SK-N-SH (cell line): Measurements from ENCODE around the gene NEGR1. TPM values are rescaled to one million over a fixed set of nuclear protein-coding genes. Genes with fewer than 3 reads are reported as not detected.

ENCODE experiments used
- CTCF ChIA-PET: fragments of 300-600, 350-600 bp; formaldehyde crosslinking; extraction: SDS; loops from one replicate; lab custom pipeline; 2021; lab: Yijun Ruan, JAX
- POLR2A ChIA-PET: fragments of 350-600 bp; sonication (Branson Sonifier 250); formaldehyde crosslinking; extraction: SDS; loops from one replicate; lab custom pipeline; 2020; ENCODE audit warnings: antibody characterized with exemption, inconsistent platforms; lab: Yijun Ruan, JAX
- DNase-seq: peaks from one replicate; pipeline ENCODE4 v3.0.0; 2012
- H2AFZ ChIP-seq: fragments of 200-600 bp; sonication (generic); 2 replicates; pipeline ENCODE4 v1.8.1; 2016; ENCODE audit warnings: antibody characterized with exemption, mild to moderate bottlenecking, low read depth
- H3F3A ChIP-seq: fragments of 200-600 bp; sonication (generic); replicated peaks from 2 replicates; pipeline ENCODE3; 2016; ENCODE audit warnings: antibody characterized with exemption, mild to moderate bottlenecking; ENCODE audit not compliant: insufficient read depth
- H3K27ac ChIP-seq, 2 experiments: fragments of 200-500 bp in 1 of 2; fragments of 200-600 bp in 1 of 2; sonication (Bioruptor generic) in 1 of 2; sonication (generic), shearing (Covaris generic) in 1 of 2; 2 replicates each; pipeline versions ENCODE4 v1.5.1 to v1.6.1; 2014 to 2016; ENCODE audit warnings: low read depth in 2 of 2, inconsistent platforms in 1 of 2, low read length in 1 of 2, mild to moderate bottlenecking in 1 of 2, mixed read lengths in 1 of 2
- H3K27me3 ChIP-seq: fragments of 200-600 bp; sonication (generic), shearing (Covaris generic); 2 replicates; pipeline ENCODE4 v1.6.1; 2016; ENCODE audit warnings: mixed run types; ENCODE audit not compliant: insufficient read depth
- H3K36me3 ChIP-seq, 2 experiments: fragments of 200-500 bp in 1 of 2; fragments of 200-600 bp in 1 of 2; sonication (Bioruptor generic) in 1 of 2; sonication (generic) in 1 of 2; replicated peaks in 1 of 2; 2 replicates each; pipeline versions ENCODE3 to v1.5.1; 2014 to 2016; ENCODE audit warnings: low read length in 1 of 2, mild to moderate bottlenecking in 1 of 2; ENCODE audit not compliant: insufficient read depth in 2 of 2, control insufficient read depth in 1 of 2
- H3K4me1 ChIP-seq, 2 experiments: fragments of 200-500 bp in 1 of 2; fragments of 200-600 bp in 1 of 2; sonication (Bioruptor generic) in 1 of 2; sonication (generic), shearing (Covaris generic) in 1 of 2; 2 replicates each; pipeline versions ENCODE4 v1.5.1 to v1.6.1; 2014 to 2016; ENCODE audit warnings: low read depth in 1 of 2, low read length in 1 of 2, mixed run types in 1 of 2; ENCODE audit not compliant: insufficient read depth in 2 of 2, control insufficient read depth in 1 of 2
- H3K4me2 ChIP-seq: fragments of 200-600 bp; sonication (generic), shearing (Covaris generic); 2 replicates; pipeline ENCODE4 v1.6.1; 2017; ENCODE audit warnings: mixed run types
- H3K4me3 ChIP-seq, 2 experiments: fragments of 200-500 bp in 1 of 2; fragments of 200-600 bp in 1 of 2; sonication (Bioruptor generic) in 1 of 2; sonication (generic), shearing (Covaris generic) in 1 of 2; 2 replicates each; pipeline versions ENCODE4 v1.5.1 to v1.8.1; 2014 to 2016; ENCODE audit warnings: low read depth in 2 of 2, inconsistent platforms in 1 of 2, low read length in 1 of 2, mild to moderate bottlenecking in 1 of 2, mixed read lengths in 1 of 2, moderate library complexity in 1 of 2
- H3K79me2 ChIP-seq: fragments of 200-600 bp; sonication (generic); 2 replicates; pipeline ENCODE4 v1.8.1; 2017; ENCODE audit warnings: mild to moderate bottlenecking; ENCODE audit not compliant: insufficient read depth
- H3K9ac ChIP-seq: fragments of 200-600 bp; sonication (generic); 2 replicates; pipeline ENCODE4 v1.6.1; 2017; ENCODE audit warnings: mixed run types
- H3K9me2 ChIP-seq: fragments of 200-600 bp; sonication (generic); 2 replicates; pipeline ENCODE4 v1.6.1; 2017; ENCODE audit warnings: mixed run types
- H3K9me3 ChIP-seq: fragments of 200-600 bp; sonication (generic); 2 replicates; pipeline ENCODE4 v1.6.1; 2017; ENCODE audit warnings: mixed run types, mild to moderate bottlenecking, moderate library complexity
- H4K20me1 ChIP-seq: fragments of 200-600 bp; sonication (generic); 2 replicates; pipeline ENCODE4 v1.6.1; 2017; ENCODE audit warnings: mild to moderate bottlenecking, mixed run types; ENCODE audit not compliant: insufficient read depth
- ELF1 ChIP-seq: IDR thresholded peaks from 2 replicates; pipeline ENCODE4 v1.4.0; 2012
- GATA2 ChIP-seq: sonication (generic); formaldehyde crosslinking; IDR thresholded peaks from 2 replicates; pipeline ENCODE4 v1.5.0; 2020; ENCODE audit warnings: mild to moderate bottlenecking, missing genetic modification reagents
- MEF2A ChIP-seq: IDR thresholded peaks from 2 replicates; pipeline ENCODE4 v1.4.0; 2012; ENCODE audit warnings: low read depth, borderline replicate concordance
- RXRA ChIP-seq: IDR thresholded peaks from 2 replicates; pipeline ENCODE4 v1.4.0; 2012; ENCODE audit warnings: low read depth, mild to moderate bottlenecking, borderline replicate concordance
- SMC3 ChIP-seq: IDR thresholded peaks from 2 replicates; pipeline ENCODE4 v1.6.1; 2012; ENCODE audit warnings: low read depth, low read length, improper control_type of control experiment
- WGBS: methylation state at CpG from one replicate; pipeline ENCODE4 v1.1.6; 2017; ENCODE audit warnings: low lambda C conversion rate; 5-methylcytosine and 5-hydroxymethylcytosine counted together
- polyA plus RNA-seq, 3 experiments: library from polyadenylated mRNA; depleted of rRNA; stranded (reverse); fragments of >200 nt; gene quantifications; 2 replicates each; pipeline ENCODE4 v1.2.3, GENCODE V29; 2012
- TF ChIP-seq, protein P1 (sequence below): IDR thresholded peaks from 2 replicates; pipeline ENCODE4; 2012
- TF ChIP-seq, protein P2 (sequence below): IDR thresholded peaks from 2 replicates; pipeline ENCODE4 v1.4.0; 2012; ENCODE audit warnings: low read depth, borderline replicate concordance

Gene NEGR1
- polyA plus RNA-seq, 1 of the 3 experiments (the other 2 are of a cell fraction): 0.21 TPM

GRCh38 chr1:71693581-71693980 is 588.8 kb downstream of the NEGR1 start:
- ChIA-PET POLR2A (no interaction called here), CTCF (interaction anchor here (1.4 kb wide), 1 partner anchor 15 kb away, joined by 3 read pairs; no protein-coding TSS in a partner anchor)
- Histone ChIP-seq H3K27ac (no peak overlapping the region), H3K4me3 (no peak overlapping the region), H3K79me2 (no peaks in the 10 kb centered on the region), H3K36me3 (no peaks in the 10 kb centered on the region), H3K9ac (no peak overlapping the region), H2AFZ (no peak overlapping the region), H3K4me1 (no peaks in the 10 kb centered on the region), H3K4me2 (no peak overlapping the region), H3K27me3 (no peaks in the 10 kb centered on the region), H3K9me3 (no peaks in the 10 kb centered on the region), H3K9me2 (no peaks in the 10 kb centered on the region), H4K20me1 (no peaks in the 10 kb centered on the region), H3F3A (no peaks in the 10 kb centered on the region)
- no peak for DNase-seq
- TF ChIP-seq, protein P1, sequence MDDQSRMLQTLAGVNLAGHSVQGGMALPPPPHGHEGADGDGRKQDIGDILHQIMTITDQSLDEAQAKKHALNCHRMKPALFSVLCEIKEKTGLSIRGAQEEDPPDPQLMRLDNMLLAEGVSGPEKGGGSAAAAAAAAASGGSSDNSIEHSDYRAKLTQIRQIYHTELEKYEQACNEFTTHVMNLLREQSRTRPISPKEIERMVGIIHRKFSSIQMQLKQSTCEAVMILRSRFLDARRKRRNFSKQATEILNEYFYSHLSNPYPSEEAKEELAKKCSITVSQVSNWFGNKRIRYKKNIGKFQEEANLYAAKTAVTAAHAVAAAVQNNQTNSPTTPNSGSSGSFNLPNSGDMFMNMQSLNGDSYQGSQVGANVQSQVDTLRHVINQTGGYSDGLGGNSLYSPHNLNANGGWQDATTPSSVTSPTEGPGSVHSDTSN: no peak
- TF ChIP-seq, protein P2, sequence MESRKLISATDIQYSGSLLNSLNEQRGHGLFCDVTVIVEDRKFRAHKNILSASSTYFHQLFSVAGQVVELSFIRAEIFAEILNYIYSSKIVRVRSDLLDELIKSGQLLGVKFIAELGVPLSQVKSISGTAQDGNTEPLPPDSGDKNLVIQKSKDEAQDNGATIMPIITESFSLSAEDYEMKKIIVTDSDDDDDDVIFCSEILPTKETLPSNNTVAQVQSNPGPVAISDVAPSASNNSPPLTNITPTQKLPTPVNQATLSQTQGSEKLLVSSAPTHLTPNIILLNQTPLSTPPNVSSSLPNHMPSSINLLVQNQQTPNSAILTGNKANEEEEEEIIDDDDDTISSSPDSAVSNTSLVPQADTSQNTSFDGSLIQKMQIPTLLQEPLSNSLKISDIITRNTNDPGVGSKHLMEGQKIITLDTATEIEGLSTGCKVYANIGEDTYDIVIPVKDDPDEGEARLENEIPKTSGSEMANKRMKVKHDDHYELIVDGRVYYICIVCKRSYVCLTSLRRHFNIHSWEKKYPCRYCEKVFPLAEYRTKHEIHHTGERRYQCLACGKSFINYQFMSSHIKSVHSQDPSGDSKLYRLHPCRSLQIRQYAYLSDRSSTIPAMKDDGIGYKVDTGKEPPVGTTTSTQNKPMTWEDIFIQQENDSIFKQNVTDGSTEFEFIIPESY: no peak

GRCh38 chr1:71689635-71690034 is 592.7 kb downstream of the NEGR1 start:
- WGBS: 37% methylated on average over 2 of the region's 2 CpGs
- POLR2A ChIA-PET: no interaction called here

DNA sequence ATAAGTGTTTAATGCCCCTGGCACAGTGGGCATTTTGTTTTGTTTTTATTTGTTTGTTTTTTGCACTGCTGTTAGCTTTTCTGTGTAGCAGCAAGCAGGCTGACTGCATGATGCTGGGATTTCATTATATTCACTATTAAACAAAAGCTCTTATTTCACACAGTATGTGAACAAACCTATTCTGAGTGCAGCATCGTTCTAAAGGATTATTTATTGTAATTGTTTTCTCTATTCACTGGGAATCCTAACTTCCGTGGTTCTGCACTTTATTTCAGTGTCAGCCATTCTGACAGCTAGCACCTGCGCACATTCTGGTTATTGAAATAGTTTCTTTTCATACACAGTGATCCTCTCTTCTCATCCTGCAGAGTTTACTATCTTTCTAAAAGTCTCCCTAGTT is 595.0 kb downstream of the NEGR1 start:
- H3K4me3 ChIP-seq: no peak overlapping the region
- 55% methylated on average over 3 of the region's 3 CpGs for WGBS
- no peaks in the 10 kb centered on the region for H3F3A ChIP-seq
- H3K9me3 ChIP-seq: no peaks in the 10 kb centered on the region
- H3K27me3 ChIP-seq: no peaks in the 10 kb centered on the region
- no peaks in the 10 kb centered on the region for H4K20me1 ChIP-seq
- POLR2A ChIA-PET: no interaction called here
- no peaks in the 10 kb centered on the region for H3K9me2 ChIP-seq
- no peak overlapping the region for H3K9ac ChIP-seq
- no peak overlapping the region for H2AFZ ChIP-seq
- H3K36me3 ChIP-seq: no peaks in the 10 kb centered on the region
- DNase-seq: no peak
- TF ChIP-seq SMC3: no peak
- CTCF ChIA-PET: interaction anchor here (1.1 kb wide), 1 partner anchor 10 kb away, joined by 3 read pairs; no protein-coding TSS in a partner anchor
- no peak overlapping the region for H3K4me2 ChIP-seq
- H3K4me1 ChIP-seq: no peaks in the 10 kb centered on the region
- no peaks in the 10 kb centered on the region for H3K79me2 ChIP-seq
- no peak overlapping the region for H3K27ac ChIP-seq

More at GRCh38 chr1:71689635-71690034, 592.7 kb downstream of the NEGR1 start:
- H3K9me2 ChIP-seq: no peaks in the 10 kb centered on the region
- H3F3A ChIP-seq: no peaks in the 10 kb centered on the region
- H3K27me3 ChIP-seq: no peaks in the 10 kb centered on the region
- H3K9me3 ChIP-seq: no peaks in the 10 kb centered on the region
- no peak for DNase-seq
- TF ChIP-seq MEF2A (no peak), GATA2 (CRISPR knock-in tag) (no peak), RXRA (no peak), ELF1 (no peak)
- no peak overlapping the region for H3K9ac ChIP-seq
- H3K4me1 ChIP-seq: no peaks in the 10 kb centered on the region
- H3K27ac ChIP-seq: no peak overlapping the region
- no peak overlapping the region for H2AFZ ChIP-seq
- CTCF ChIA-PET: no interaction called here
- no peak overlapping the region for H3K4me2 ChIP-seq
- no peaks in the 10 kb centered on the region for H3K36me3 ChIP-seq
- no peaks in the 10 kb centered on the region for H4K20me1 ChIP-seq
- H3K4me3 ChIP-seq: no peak overlapping the region
- no peaks in the 10 kb centered on the region for H3K79me2 ChIP-seq
